Brain microvascular endothelial cell (primary cell): ENCODE measurements around the gene GNA14.

ENCODE experiments used
- DNase-seq: peaks from one replicate; pipeline ENCODE4 v3.0.0-alpha.2; 2020
- H3K27ac ChIP-seq: fragments of 250-450 bp; sonication (Bioruptor Pico); 2 replicates; pipeline ENCODE4 v1.5.1; 2020; ENCODE audit warnings: mild to moderate bottlenecking, moderate library complexity
- H3K27me3 ChIP-seq: fragments of 250-450 bp; sonication (Bioruptor Pico); replicated peaks from 2 replicates; pipeline ENCODE4 v1.5.1; 2020; ENCODE audit warnings: mild to moderate bottlenecking
- H3K36me3 ChIP-seq: fragments of 250-450 bp; sonication (Bioruptor Pico); replicated peaks from 2 replicates; pipeline ENCODE4 v1.5.1; 2020; ENCODE audit warnings: mild to moderate bottlenecking
- H3K4me3 ChIP-seq: 2 replicates; pipeline ENCODE4 v1.5.1; 2011; ENCODE audit warnings: low read depth, mild to moderate bottlenecking, control low read depth, low read length, moderate library complexity
- CTCF ChIP-seq: IDR thresholded peaks from 2 replicates; pipeline ENCODE4 v1.5.1; 2011; ENCODE audit warnings: low read depth, mild to moderate bottlenecking, moderate library complexity, low read length, control low read depth, inconsistent platforms; ENCODE audit errors: missing control alignments
- in situ Hi-C: cut with HindIII; loops from 2 replicates; pipeline ENCODE4 v1.10.0; 2017; ENCODE audit warnings: low sequenced_read_pairs, low pct_ligation_motif_present

Gene GNA14

GRCh38 chr9:77582961-77583576 lies 65.1 kb downstream of the GNA14 start:
- no peaks in the 10 kb centered on the region for H3K27me3 ChIP-seq
- H3K27ac ChIP-seq, result no peak overlapping the region
- H3K4me3 ChIP-seq, result no peak overlapping the region
- in situ Hi-C loops, result no loop called here
- no peaks in the 10 kb centered on the region for H3K36me3 ChIP-seq
- no peak for TF ChIP-seq CTCF
- DNase-seq, result no peak

GRCh38 chr9:77582525-77582924 lies 65.6 kb downstream of the GNA14 start:
- in situ Hi-C loops, result no loop called here
- no peak for TF ChIP-seq CTCF

GRCh38 chr9:77575785-77576184 lies 72.3 kb downstream of the GNA14 start:
- Histone ChIP-seq H3K27ac (no peak overlapping the region), H3K36me3 (no peaks in the 10 kb centered on the region), H3K4me3 (no peak overlapping the region), H3K27me3 (no peaks in the 10 kb centered on the region)
- no peak for DNase-seq
- no peak for TF ChIP-seq CTCF
- in situ Hi-C loops, result no loop called here

More at GRCh38 chr9:77582525-77582924, 65.6 kb downstream of the GNA14 start:
- Histone ChIP-seq H3K4me3 (no peak overlapping the region), H3K36me3 (no peaks in the 10 kb centered on the region), H3K27ac (no peak overlapping the region), H3K27me3 (no peaks in the 10 kb centered on the region)
- DNase-seq, result no peak

- no peak for DNase-seq
- in situ Hi-C loops, result no loop called here
- H3K27me3 ChIP-seq, result no peaks in the 10 kb centered on the region
- no peaks in the 10 kb centered on the region for H3K36me3 ChIP-seq
- no peak overlapping the region for H3K27ac ChIP-seq
- H3K4me3 ChIP-seq, result no peak overlapping the region
- no peak for TF ChIP-seq CTCF
Observed at GRCh38 chr9:77569335-77569734, 78.8 kb downstream of the GNA14 start.

- H3K27ac ChIP-seq, result no peak overlapping the region
Observed at GRCh38 chr9:77563174-77563573, 84.9 kb downstream of the GNA14 start.

More at GRCh38 chr9:77563174-77563573, 84.9 kb downstream of the GNA14 start:
- H3K27me3 ChIP-seq, result no peaks in the 10 kb centered on the region
- TF ChIP-seq CTCF, result no peak
- in situ Hi-C loops, result no loop called here
- DNase-seq, result no peak
- no peak overlapping the region for H3K4me3 ChIP-seq
- H3K36me3 ChIP-seq, result no peaks in the 10 kb centered on the region
